ENCODE data around the gene ARFGAP2.

The ARFGAP2 gene

GRCh38 chr11:47166368-47166767 is 10.3 kb downstream of the ARFGAP2 start:
- DNase-seq, result no peak

- DNase-seq, result no peak
These were observed 11.3 kb downstream of the ARFGAP2 start for GRCh38 chr11:47165253-47165840.

- DNase-seq, result no peak
These were observed 12.4 kb downstream of the ARFGAP2 start for GRCh38 chr11:47164321-47164720.

- DNase-seq, result no peak
These were observed 12.8 kb downstream of the ARFGAP2 start for GRCh38 chr11:47163898-47164297.

GRCh38 chr11:47163193-47163592 is 13.5 kb downstream of the ARFGAP2 start:
- no peak for DNase-seq

GRCh38 chr11:47162426-47162825 is 14.3 kb downstream of the ARFGAP2 start:
- no peak for DNase-seq

- DNase-seq, result no peak
These were observed 14.8 kb downstream of the ARFGAP2 start for GRCh38 chr11:47161890-47162289.

- peak; percentile 65 for DNase-seq
These were observed 15.4 kb downstream of the ARFGAP2 start for GRCh38 chr11:47161134-47161854.

- DNase-seq, result no peak
These were observed 15.9 kb downstream of the ARFGAP2 start for GRCh38 chr11:47160753-47161133.

- no peak for DNase-seq
These were observed 18.4 kb downstream of the ARFGAP2 start for GRCh38 chr11:47158242-47158641.

GRCh38 chr11:47157805-47158204 is 18.9 kb downstream of the ARFGAP2 start:
- no peak for DNase-seq

- no peak for DNase-seq
These were observed 19.7 kb downstream of the ARFGAP2 start for GRCh38 chr11:47156951-47157350.

GRCh38 chr11:47156333-47156732 is 20.3 kb downstream of the ARFGAP2 start:
- no peak for DNase-seq

- DNase-seq, result no peak
These were observed 20.8 kb downstream of the ARFGAP2 start for GRCh38 chr11:47155879-47156278.

- no peak for DNase-seq
These were observed 21.8 kb downstream of the ARFGAP2 start for GRCh38 chr11:47154616-47155570.

GRCh38 chr11:47152953-47153950 is 23.4 kb downstream of the ARFGAP2 start:
- DNase-seq, result peak; percentile 78

- DNase-seq, result no peak
These were observed 24.3 kb downstream of the ARFGAP2 start for GRCh38 chr11:47152126-47152952.

- no peak for DNase-seq
These were observed 26.9 kb downstream of the ARFGAP2 start for GRCh38 chr11:47149782-47150181.

GRCh38 chr11:47148903-47149531 is 27.7 kb downstream of the ARFGAP2 start:
- DNase-seq, result no peak

- no peak for DNase-seq
These were observed 28.4 kb downstream of the ARFGAP2 start for GRCh38 chr11:47148270-47148669.

- no peak for DNase-seq
These were observed 29.0 kb downstream of the ARFGAP2 start for GRCh38 chr11:47147681-47148080.

All from fibroblast of upper back skin (primary cell).